GF-D8 (cell line): ENCODE data around the gene GRAMD1B.
A peak's percentile ranks its signal among the peaks of the same experiment; 100 is the strongest.
"Not testable (repeated sequence)": the region's sequence is repeated elsewhere in the genome, so short reads cannot be mapped to it uniquely, and the experiment has no call there.

Source experiments
- DNase-seq: peaks from one replicate; lab custom pipeline; 2025; lab: John Stamatoyannopoulos, UW

Gene GRAMD1B

GRCh38 chr11:123509737-123510578, 79.9 kb downstream of the GRAMD1B start:
- no peak for DNase-seq

DNA sequence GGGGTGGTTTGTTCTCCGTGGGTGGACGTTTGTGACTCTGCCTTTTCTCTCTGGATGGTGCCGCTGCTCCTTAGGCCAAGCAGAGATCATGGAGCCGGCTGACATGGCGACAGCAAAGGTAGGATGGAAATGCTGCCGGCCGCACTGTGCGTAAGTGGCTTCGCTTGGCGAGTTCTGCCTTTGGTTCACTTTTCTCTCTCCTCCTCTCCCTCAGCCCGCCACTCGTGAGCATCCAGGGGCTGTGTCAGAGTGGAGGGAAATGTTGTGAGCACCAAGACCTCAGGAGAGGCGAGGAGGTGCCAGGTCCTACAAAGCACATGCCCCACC, 80.5 kb downstream of the GRAMD1B start:
- no peak for DNase-seq

DNA sequence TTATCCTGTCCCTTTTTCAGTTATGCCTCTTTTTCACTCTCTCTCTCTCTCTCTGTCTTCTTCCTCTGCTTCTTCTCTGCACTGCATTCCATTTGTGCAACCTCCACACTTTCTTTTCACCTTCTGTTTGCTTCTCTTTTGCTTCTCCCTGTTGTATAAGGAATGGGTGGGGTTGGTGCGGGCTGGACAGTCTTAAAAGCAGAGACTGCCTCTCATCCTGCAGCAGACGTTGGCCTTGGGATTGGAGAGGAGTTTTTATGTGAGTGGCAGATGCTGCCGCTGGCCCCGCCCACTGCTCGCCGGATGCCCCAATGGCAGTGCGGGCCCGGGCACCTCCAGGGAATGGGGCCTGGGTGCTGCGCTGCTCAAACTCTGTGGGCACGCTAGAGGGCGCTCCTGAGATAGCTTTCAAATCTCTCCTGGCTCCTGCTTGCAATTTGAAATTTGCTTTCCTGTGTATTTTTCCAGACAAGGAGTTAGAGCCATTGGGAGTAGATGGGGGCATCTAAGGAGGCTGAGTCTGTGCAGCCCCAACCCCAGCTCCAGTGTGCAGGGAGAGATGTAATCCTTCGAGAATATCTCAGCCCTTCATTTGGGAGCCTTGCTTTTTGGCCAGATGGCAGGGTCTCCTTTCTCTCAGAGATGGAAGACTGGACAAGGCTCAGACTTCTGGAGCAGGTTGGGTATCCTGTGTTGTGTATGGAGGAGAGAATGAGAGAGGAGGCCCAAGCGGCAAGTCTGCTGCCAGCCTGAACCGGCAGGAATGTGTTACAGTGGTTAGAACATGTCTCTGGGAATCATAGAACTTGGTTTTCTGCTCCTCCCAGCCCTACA, 81.2 kb downstream of the GRAMD1B start:
- peak; percentile 68 for DNase-seq

GRCh38 chr11:123513309-123513708, 83.2 kb downstream of the GRAMD1B start:
- DNase-seq: not testable (repeated sequence)

GRCh38 chr11:123516238-123516637, 86.2 kb downstream of the GRAMD1B start:
- no peak for DNase-seq

DNA sequence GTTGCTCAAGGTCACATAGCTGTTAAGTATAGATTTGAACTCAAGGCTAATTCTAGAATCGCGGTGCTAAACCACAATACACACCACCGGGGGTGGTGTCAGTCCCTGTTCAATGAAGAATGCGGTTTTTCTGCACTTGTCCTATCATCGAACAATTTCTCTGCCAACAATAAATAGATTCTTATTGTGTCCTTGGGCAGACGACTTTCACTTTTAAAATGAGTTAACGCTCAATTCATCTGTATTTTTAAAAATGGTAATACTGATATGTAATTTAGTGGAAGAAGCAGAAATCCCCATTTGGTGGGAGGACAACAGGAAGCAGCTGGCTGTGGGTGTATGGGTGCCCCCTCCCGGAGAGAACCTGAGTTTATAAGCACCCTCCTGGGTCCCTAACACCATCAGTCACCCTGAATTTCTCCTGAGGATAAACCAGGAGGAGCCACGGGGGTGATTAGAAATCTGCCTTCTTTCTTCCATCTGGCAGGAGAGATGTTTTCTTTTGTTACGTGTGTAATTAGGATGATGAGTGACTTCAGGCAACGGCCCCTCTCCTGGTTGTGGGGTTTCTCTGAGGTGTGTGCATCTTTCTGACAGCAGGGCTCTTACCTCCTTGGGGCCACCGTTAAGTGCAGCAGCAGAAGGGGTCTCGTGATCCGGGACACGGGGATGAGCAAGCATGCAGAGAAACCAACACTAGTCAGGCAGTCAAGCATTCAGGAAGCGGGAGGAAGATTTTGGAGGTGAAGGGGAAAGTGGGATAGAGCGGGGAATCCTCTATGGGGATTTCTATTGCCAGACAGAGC, 87.7 kb downstream of the GRAMD1B start:
- DNase-seq: no peak

DNA sequence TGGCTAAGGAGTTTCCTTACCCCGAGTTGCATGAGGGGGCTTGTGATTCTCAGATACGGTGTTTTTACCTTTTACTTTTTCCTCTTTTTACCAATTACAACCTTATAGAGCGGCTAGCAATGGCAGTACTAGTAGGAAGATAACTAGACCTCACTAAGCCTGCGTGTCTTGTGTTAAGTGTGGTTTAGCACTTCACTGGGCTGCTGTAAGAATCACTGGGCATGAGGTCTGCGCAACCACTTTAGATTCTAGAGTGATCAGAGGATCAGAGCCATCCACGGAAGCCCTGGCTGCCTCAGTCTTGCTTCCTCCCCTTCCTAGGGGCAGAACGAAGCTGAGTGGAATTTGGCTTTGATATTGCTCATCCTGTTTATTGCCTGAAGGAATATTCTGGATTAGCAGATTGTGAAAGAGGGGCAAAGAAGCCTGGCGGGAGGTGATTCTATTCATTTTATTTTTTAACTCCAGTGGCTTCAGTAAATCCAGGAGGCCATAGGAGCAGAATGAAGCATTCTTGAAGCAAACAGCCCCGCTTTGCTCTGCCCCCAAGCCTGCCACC, 88.5 kb downstream of the GRAMD1B start:
- no peak for DNase-seq

DNA sequence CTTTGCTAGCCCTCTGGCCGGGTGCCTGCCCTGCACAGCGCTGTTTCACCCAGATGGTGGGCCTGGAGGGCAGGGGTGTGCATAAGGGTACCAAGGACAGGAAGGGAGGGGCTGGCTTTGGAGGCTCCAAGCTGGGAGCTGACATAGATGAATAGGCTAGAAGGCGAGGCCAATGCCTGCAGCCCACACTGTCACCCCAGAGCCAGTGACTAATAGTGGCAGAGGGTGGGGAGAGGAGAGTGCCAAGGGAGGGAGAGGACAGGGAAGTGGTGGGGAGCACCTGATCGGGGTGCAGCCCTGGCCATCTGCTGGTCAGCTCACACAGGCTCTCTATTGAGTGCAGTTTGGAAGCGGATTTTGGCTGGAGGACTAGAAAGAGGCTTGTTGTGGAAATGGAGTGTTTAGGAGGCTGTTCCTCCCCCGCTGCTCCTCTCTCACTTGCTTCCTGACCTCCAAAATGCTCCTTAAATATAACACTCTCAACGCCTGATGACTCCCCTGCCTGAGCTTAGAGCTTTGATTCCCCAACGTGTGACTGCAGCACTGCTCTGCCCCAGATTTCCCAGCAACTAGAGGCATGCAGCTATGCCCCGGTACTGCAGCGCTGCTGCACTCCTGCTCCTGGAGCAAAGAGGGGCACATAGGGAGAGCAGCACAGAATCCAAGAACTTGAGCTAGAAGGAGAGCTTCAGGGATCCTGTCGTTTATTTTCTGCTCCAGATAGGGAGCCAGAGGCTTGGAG, 89.2 kb downstream of the GRAMD1B start:
- DNase-seq: no peak

DNA sequence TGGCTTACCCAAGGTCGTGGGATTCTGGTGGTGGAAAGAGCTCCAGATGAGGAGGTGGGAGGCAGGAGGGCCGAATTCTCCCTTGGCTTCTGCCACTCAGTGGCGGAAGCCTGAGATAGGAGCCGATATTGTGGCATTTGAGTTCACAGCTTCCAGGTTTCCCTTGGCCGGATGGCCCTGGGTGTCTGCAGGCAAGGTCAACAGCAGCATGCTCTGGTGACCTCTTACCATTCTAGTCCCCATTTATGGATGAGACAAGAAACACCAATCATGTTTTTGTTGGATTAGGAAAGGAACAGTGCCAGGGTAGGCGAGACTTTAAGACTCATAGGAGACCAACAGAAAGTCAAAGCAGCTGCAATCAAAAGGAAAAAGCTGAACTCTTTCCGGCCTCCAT, 89.7 kb downstream of the GRAMD1B start:
- DNase-seq: no peak

DNA sequence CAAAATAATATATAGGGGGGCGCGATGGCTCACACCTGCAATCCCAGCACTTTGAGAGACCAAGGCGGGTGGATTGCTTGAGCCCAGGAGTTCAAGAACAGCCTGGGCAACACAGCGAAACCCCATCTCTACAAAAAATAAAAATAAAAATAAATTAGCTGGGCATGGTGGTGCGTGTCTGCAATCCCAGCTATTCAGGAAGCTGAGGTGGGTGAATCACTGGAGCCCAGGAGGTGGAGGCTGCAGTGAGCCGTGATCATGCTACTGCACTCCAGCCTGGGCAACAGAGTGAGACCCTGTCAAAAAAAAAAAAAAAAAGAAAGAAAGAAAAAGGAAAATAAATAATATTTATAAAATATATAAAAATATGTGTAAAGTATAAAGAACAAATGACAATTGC, 90.4 kb downstream of the GRAMD1B start:
- DNase-seq: not testable (repeated sequence)

- no peak for DNase-seq
Observed at GRCh38 chr11:123521001-123521400, 90.9 kb downstream of the GRAMD1B start.

DNA sequence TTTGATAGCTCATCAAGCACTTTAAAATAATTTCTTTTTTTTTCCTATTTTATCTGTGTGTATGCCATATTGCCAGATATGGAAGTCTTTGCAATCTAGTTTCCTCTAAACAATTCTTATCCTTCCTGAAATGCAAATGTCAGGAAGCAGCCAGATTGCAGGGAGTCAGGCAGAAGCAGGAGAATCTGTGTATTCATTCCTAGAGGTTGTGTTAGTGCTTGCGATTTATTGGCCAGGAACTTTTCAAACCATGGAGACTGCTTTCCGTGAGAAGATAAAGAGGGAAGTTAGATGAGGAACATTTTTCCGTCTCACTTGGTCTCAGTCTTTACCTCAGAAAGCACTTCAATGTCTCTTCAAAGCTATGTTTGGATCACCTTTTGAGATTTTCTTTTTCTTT, 91.9 kb downstream of the GRAMD1B start:
- no peak for DNase-seq

DNA sequence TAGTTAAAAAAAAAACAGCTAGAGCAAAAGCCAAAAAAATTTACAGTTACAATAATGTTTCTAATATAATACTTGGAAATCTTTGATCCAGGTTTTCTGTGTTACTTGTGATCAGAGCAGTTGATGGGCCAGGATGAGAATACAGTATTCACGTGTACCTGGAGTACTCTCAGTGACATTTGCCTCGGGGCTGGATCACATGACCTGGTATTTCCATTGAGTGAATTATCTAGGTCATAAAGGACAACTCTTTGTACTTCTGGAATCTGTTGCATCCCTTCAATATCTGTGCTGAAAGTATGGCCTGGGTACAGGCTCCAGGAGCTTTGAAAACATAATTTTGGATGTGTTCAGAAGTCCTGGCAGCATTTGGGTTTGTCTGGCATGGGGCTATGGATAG, 93.5 kb downstream of the GRAMD1B start:
- no peak for DNase-seq

GRCh38 chr11:123525097-123525496, 95.0 kb downstream of the GRAMD1B start:
- no peak for DNase-seq

DNA sequence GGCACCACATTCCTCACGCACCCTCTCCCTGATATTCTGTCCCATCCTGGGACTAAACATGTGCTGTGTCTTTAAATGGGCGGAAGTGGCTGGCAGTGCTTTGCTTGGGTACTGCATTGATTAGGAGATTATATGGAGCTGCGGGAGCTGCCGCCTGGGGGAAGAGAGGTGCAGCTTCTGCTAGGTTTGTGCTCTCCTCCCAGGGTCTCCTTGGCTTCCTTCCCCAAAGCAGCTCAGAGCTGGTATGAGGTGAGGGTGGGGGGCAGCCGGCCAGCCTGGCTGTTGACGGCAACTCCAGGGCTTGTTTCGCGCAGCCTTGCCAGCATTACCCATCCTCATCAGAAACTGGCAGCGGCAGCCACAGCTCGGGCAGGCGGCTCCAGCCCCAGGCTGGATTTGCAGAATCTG, 95.4 kb downstream of the GRAMD1B start:
- DNase-seq: no peak

GRCh38 chr11:123526027-123526805, 96.1 kb downstream of the GRAMD1B start:
- DNase-seq: no peak

GRCh38 chr11:123526918-123527317, 96.8 kb downstream of the GRAMD1B start:
- DNase-seq: no peak

- no peak for DNase-seq
Observed at GRCh38 chr11:123527526-123527925, 97.5 kb downstream of the GRAMD1B start.

GRCh38 chr11:123527947-123528346, 97.9 kb downstream of the GRAMD1B start:
- no peak for DNase-seq

GRCh38 chr11:123531325-123531724, 101.3 kb downstream of the GRAMD1B start:
- DNase-seq: no peak

GRCh38 chr11:123532131-123532530, 102.1 kb downstream of the GRAMD1B start:
- no peak for DNase-seq
